CD4-positive, alpha-beta T cell treated with Interleukin-12 subunit alpha and Interleukin-12 subunit beta, for 1 hour (primary cell): ENCODE results near the gene SNAPIN.

ENCODE experiments used
- DNase-seq: peaks from one replicate; pipeline ENCODE4 v3.0.0-alpha.2; 2020

The SNAPIN gene

GRCh38 chr1:153679337-153680119, 21.0 kb downstream of the SNAPIN start:
- DNase-seq: peak; percentile 24

GRCh38 chr1:153680120-153680403, 21.6 kb downstream of the SNAPIN start:
- DNase-seq: no peak

GRCh38 chr1:153682730-153683129, 24.2 kb downstream of the SNAPIN start:
- no peak for DNase-seq

DNA sequence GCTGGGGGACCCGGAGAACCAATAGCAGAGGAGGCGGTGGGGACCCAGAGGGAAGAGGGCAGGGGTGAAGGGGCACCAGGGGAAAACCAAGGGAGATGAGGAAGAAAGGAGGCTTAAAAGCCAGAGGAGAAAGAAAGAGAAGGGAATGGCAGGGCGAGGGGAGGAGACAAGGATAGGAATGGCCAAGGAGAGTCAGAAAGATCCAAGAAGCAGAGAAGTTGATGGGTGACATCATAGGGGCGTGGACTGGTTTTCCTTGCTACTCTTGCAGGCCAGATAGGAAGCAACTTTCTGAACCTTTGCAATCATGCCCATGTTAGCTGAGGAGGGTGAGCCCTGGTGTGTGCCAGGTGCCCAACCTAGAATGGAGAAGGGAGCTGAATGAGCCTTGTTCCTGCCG, 25.4 kb downstream of the SNAPIN start:
- DNase-seq: no peak

DNA sequence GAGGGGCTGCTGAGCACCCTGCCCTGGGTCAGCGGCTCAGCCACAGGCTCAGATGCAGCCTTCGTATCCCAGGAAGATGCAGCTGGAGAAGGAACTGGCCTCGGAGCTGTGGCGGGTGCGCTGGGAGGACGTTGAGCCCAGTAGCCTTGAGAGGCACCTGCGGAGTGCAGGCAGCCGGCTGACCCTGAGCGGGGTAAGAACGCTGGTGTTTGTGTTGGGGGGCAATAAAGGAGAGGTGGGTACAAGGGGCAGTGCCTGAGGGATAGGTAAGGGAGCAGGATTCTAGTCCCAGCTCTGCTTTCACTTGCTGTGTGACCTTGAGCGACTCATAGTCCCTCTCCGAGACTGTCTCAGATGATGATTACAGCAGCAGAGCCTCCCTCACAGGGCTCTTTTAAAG, 26.4 kb downstream of the SNAPIN start:
- no peak for DNase-seq

DNA sequence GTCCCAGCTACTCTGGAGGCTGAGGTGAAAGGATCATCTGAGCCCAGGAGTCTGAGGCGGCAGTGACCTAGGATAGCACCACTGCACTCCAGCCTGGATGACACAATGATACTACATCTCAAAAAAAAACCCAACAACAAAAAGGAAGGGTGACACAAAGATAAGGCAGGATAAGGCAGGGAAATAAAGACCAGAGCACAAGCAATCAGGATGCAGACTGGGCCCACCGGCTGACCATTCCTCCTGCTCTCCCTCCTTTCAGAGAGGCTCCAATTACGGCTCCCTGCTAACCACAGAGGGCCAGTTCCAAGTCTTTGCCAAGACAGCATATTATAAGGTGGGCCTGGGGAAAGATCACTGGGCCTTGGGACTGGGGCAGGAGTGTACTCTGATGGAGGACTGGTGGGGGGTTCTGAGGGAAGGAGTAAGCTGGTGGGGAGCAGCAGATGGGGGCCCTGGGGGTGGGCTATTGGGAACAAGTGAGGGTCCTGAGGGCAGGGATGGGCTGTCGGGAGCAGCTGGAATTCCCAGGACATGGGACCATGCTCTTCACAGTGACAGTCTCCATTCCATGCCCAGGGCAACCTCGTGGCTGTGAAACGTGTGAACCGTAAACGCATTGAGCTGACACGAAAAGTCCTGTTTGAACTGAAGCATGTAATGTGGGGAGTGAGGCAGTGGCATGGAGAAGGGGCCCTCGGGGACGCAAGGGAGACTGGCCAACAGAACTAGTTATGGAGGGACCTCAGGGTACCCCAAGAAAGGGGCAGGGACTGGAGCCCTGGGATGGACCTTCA, 27.2 kb downstream of the SNAPIN start:
- no peak for DNase-seq

DNA sequence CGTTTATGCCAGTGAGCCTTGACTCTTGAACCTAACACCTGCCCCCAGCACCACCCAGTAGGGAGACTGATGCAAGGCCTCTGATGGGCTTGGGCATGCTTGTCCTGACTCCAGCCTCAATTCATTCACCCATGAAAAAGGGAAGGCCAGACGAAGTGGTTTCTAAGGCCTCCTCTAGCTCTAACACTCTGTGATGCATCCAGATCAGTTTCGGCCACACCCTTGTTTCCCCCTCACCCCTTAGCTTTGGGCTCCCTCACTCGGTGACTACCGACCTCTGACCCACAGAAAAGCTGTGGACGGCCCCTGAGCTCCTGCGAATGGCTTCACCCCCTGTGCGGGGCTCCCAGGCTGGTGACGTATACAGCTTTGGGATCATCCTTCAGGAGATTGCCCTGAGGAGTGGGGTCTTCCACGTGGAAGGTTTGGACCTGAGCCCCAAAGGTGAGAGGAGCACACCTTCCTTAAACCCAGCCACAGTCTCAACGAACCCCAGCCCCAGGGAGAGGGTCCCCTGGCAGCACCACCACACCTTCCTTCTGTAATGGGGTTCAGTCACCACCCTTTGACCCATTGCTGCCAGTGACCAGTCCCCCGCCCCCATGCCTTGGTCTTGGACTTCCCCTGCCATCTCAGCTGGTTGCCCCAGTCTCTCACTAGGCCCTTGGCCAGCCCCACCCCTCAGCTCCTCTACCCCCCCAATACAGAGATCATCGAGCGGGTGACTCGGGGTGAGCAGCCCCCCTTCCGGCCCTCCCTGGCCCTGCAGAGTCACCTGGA, 29.0 kb downstream of the SNAPIN start:
- no peak for DNase-seq

GRCh38 chr1:153688276-153688675, 29.8 kb downstream of the SNAPIN start:
- no peak for DNase-seq

DNA sequence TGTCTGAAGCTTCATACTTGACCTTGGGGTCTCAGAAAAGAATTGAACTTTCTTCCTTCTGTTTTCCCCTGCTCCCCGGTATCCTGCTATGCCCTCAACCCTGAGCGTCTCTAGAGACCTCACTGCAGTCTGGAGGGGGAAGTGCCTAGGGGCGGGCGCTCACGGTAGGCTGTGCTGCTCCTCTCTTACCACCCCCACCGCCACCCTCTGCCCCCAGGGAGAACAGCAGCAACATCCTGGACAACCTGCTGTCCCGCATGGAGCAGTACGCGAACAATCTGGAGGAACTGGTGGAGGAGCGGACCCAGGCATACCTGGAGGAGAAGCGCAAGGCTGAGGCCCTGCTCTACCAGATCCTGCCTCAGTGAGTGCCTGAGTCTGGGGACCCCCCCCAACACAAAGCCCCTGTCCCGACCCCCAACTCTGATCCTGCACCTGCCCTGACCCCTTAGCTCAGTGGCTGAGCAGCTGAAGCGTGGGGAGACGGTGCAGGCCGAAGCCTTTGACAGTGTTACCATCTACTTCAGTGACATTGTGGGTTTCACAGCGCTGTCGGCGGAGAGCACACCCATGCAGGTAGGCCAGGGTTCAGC, 30.3 kb downstream of the SNAPIN start:
- no peak for DNase-seq

- DNase-seq: no peak
Observed at GRCh38 chr1:153693466-153693865, 35.0 kb downstream of the SNAPIN start.

DNA sequence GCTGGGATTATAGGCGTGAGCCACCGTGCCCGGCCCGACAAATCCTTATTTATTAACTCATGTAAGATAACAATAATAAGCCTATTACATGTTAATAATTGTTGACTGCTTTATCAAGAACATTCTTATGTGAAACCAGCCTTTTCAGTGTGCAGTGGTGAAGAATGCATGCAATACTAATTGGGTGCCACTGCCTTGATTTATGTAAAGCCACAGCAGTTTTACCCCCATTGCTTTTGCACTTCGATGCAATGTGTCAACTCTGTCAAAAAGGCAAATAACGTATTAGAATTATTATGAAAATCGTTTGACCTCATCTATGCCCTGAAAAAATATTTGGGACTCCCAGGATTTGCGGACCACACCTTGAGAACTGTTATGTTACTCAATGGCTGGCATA, 38.2 kb downstream of the SNAPIN start:
- DNase-seq: no peak

DNA sequence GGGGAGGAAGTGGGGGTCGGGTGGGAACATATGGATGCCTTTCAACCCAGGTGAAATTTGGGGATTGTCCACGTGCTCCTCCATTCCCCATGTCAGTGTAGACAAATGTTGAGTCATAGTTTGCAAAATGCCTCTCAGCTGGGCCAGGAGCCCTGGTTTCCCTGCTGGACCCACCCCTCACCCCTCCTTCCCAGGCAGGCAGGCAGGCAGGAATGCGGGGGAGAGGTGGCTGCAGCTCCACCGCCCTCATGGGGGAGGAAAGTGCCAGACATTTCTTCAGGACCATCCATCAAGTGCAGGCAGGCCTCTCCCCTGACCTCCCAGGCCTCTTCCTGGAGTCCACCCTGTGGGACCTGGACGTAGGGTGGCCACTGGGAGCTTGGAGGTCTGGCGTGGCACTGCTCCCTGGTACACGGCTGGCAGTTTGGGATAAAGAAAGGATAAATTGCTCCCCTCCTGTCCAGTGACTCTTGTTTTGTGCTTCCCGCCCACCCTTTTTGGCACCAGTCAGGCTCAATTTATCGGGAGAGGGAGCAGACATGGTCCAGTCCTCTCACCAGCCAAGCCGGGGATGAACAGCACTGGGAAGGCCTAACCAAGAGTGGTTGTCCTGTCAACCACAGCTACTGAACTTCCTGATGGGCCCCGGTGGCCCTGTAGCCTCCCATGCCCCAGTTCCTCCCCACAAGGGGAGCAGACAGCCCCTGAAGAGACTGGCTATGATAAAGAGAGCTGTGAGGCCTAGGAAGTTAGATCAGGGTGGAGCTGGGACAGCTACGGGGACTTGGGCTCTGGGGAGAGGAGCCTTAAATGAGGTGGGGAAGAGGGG, 38.9 kb downstream of the SNAPIN start:
- no peak for DNase-seq

- DNase-seq: no peak
Observed at GRCh38 chr1:153698020-153698922, 39.8 kb downstream of the SNAPIN start.

GRCh38 chr1:153698923-153699714, 40.6 kb downstream of the SNAPIN start:
- no peak for DNase-seq

DNA sequence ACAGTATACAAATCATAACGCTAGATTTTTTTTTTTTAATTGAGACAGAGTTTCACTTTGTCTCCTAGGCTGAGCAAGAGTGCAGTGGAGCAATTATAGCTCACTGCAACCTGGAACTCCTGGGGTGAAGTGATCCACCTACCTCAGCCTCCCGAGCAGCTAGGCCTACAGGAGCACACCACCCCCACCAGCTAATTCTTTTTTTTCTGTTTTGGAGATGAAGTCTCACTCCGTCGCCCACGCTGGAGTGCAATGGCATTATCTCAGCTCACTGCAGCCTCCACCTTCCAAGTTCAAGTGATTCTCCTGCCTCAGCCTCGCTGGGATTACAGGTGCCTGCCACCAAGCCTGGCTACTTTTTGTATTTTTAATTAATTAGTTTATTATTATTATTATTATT, 41.3 kb downstream of the SNAPIN start:
- no peak for DNase-seq

DNA sequence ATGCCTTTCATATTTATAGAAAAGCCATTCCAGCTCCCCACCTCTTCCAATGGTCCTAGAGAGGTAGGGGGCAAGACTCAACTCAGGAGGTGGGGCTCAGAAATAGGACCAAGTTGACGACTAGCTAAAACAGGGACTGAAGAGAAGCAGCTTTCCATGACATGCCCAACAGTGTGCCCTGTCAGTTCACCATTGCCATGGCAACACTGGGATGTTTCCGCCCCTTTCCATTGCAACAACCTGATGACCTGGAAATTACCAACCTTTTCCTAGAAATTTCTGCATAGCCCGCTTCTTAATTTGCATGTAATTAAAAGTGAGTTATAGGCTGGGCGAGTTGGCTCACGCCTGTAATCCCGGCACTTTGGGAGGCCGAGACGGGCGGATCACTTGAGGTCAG, 47.0 kb downstream of the SNAPIN start:
- DNase-seq: no peak

DNA sequence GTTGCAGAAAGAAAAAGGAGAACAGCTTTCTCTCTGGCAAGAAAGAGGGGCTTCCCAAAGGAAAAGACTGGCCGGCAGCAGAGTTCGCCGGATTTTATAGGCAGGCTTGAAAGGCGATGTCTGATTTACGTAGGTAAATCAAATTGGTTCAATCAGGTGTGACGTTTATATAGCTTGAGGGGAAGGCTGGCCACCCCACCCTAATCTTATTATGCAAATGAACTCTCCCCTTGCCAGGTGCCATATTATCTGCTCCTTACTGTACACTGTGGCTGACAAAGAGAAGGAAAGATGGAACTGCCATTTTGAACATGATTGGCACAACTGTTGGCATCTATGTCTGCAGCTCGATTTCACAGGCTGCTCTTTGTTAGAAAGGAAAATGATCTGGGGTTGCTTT, 52.5 kb downstream of the SNAPIN start:
- DNase-seq: no peak
